GM23338 (cell line): Measurements from ENCODE around the gene AQP1.

Experiments
- EZH2 ChIP-seq: fragments of 200-600 bp; sonication (generic); IDR thresholded peaks from one replicate; pipeline ENCODE4 v1.8.0; 2017; ENCODE audit warnings: antibody characterized with exemption, mild to moderate bottlenecking, low read depth; ENCODE audit not compliant: unreplicated experiment
- POLR2AphosphoS5 ChIP-seq: IDR thresholded peaks from 2 replicates; pipeline ENCODE4 v1.6.1; 2016; ENCODE audit warnings: antibody characterized with exemption, low read depth
- TF ChIP-seq, protein P1 (sequence below), 2 experiments: fragments of 200-600 bp in 1 of 2; sonication (generic) in 1 of 2; conservative IDR thresholded peaks; 2 replicates each; pipeline versions ENCODE4 v1.5.1 to v1.6.1; 2016 to 2017; ENCODE audit warnings: antibody characterized with exemption in 2 of 2, low read depth in 2 of 2, mild to moderate bottlenecking in 2 of 2, moderate library complexity in 1 of 2

- TF ChIP-seq EZH2, result no peak
- TF ChIP-seq, protein P1, sequence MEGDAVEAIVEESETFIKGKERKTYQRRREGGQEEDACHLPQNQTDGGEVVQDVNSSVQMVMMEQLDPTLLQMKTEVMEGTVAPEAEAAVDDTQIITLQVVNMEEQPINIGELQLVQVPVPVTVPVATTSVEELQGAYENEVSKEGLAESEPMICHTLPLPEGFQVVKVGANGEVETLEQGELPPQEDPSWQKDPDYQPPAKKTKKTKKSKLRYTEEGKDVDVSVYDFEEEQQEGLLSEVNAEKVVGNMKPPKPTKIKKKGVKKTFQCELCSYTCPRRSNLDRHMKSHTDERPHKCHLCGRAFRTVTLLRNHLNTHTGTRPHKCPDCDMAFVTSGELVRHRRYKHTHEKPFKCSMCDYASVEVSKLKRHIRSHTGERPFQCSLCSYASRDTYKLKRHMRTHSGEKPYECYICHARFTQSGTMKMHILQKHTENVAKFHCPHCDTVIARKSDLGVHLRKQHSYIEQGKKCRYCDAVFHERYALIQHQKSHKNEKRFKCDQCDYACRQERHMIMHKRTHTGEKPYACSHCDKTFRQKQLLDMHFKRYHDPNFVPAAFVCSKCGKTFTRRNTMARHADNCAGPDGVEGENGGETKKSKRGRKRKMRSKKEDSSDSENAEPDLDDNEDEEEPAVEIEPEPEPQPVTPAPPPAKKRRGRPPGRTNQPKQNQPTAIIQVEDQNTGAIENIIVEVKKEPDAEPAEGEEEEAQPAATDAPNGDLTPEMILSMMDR (conservative IDR thresholded peaks at IDR 0.05; ENCODE audit: low read depth in 2 of 2), result no peak
- TF ChIP-seq POLR2AphosphoS5, result no peak
These were observed 38.5 kb downstream of the AQP1 start for GRCh38 chr7:30950197-30950596.
